Measurements from ENCODE around the gene KLHL10.
"Not testable (repeated sequence)": the region's sequence is repeated elsewhere in the genome, so short reads cannot be mapped to it uniquely, and the experiment has no call there.

The KLHL10 gene

GRCh38 chr17:41813699-41814124 is 23.9 kb upstream of the KLHL10 start:
- DNase-seq: no peak

DNA sequence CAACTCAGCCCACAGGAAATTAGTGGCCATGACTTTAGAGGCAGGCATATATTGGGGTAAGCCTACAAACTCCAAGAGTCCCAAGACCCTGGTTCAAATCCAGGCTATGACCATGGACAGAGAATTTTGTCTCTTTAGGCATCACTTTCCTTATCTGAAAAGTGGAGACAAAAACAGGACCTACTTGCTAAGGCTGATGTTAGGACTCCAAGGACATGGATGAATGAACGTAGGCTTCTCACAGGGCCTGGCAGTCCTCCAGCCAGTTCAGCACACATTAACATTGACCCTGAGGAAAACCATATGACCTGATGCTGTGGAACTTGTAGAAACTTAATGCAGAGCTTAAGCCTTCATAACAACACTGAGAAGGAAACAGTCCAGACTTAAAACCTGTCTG is 23.4 kb upstream of the KLHL10 start:
- no peak for DNase-seq

DNA sequence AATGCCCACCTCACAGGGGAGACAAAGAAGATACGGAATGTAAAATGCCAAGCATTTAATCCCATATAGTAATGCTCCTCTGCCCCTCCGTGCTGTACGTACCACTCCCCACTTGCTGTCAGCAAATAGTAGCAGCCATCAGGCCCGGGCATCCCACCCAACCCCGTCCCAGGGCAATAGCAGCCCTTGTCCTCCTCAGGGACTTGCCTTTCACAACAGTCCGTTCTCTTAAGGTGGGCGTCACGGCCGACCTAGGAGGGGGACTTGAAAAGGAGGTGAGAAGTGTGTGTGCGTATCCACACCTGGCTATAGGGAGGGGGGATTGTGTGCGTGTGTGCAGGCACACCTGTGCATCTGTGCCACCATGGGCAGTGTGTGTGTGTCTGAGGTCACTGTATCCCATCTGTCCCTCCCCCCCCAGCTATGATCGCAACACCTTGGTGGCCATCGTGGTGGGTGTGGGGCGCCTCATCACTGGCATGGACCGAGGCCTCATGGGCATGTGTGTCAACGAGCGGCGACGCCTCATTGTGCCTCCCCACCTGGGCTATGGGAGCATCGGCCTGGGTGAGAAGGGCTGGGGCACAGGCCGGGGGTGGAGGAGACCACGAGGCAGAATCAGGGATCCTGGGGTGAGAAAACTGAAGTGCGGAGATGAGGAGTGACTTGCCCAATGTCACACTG is 20.8 kb upstream of the KLHL10 start:
- no peak for DNase-seq

DNA sequence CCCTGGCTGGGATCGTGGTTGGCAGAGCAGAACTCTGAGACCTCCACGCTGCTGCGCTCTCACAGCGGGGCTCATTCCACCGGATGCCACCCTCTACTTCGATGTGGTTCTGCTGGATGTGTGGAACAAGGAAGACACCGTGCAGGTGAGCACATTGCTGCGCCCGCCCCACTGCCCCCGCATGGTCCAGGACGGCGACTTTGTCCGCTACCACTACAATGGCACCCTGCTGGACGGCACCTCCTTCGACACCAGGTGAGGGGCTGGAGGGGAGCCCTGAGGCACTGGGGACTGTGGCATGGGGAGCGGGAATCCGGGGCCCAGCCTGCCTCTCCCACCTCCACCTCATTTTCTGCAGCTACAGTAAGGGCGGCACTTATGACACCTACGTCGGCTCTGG is 19.6 kb upstream of the KLHL10 start:
- DNase-seq: no peak

- no peak for DNase-seq
These were observed 15.8 kb upstream of the KLHL10 start for GRCh38 chr17:41821776-41822175.

GRCh38 chr17:41822216-41823140 is 15.1 kb upstream of the KLHL10 start:
- DNase-seq: no peak

DNA sequence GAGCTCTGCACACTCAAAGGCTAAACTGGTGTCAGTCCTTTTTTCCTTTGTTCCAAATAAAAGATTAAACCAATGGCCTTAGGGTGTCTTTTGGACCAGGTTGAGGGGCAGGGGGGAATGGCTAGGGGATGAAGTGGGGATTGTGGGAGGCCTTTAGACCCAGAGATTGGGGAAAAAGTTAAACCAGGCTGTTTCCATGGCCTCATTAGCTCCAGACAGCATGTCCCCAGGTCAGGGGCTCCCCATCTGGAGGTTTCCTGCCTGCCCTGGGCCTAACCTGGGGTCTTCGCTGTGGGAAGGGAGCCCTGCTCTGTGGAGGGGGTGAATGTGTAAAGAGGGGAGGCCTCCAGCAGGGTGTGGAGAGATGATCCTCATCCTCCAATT is 14.5 kb upstream of the KLHL10 start:
- DNase-seq: no peak

GRCh38 chr17:41823580-41823979 is 14.0 kb upstream of the KLHL10 start:
- DNase-seq: no peak

DNA sequence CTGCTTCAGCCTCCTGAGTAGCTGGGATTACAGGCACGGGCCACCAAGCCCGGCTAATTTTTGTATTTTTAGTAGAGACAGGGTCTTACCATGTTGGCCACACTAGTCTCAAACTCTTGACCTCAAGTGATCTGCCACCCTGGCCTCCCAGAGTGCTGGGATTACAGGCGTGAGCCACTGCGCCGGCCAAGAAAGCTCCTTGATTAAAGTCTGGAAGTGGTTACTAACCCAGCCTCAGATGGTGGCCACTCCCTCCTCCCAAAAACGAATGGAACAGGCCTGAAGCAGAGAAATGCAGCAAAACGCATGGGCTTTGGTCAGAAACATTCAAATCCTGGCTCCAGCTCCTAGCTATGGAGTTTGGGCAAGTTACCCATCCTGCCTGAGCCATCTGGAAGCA is 13.5 kb upstream of the KLHL10 start:
- no peak for DNase-seq

DNA sequence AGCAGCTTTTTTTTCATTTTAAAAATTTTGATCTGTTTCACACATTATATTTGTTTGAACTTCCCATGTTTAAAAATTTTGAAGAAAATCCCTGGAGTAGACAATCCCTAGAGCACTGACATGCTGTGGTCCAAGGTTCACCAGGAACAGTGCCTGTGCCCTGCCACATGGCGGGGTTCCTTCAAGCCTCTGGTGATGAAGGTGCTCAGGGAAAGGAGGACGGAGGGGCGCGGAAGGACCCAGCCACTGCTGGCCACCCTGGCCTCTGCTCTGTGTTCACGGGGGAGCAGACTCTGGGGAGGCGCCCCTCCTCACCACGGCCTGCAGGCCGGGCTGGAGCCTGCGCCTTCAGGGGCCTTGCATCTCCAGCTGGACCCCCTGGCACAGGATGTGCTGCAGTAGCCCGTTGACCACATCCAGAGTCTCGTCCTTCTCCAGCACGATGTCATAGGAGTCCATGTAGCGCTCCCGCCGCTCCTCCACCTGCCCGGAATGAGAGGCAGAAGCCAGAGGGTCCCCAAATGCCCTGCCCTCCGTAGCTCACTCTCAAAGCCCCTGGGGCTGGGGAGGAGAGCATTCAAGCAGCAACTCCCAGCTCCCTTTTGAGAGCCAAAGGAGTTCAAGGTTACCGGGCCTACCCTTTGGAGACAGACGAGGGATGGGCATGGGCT is 12.3 kb upstream of the KLHL10 start:
- no peak for DNase-seq

DNA sequence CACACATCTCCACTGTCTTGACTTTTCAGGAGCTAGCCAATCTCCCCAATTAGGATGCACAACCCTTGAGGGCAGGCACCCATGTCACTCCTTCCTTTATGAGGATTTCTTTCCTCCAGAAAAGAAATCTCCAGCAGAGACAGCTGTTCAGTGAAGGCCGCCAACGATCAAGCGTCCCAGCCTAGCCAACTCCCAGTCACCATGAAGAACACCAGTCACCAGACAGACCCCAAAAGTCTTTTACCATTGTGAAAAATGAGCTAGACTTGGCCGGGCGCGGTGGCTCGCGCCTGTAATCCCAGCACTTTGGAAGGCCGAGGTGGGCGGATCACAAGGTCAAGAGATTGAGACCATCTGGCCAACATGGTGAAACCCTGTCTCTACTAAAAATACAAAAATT is 7.7 kb upstream of the KLHL10 start:
- DNase-seq: not testable (repeated sequence)

GRCh38 chr17:41835214-41835799 is 2.3 kb upstream of the KLHL10 start:
- DNase-seq: peak; percentile 49 to 56 (median 56)

DNA sequence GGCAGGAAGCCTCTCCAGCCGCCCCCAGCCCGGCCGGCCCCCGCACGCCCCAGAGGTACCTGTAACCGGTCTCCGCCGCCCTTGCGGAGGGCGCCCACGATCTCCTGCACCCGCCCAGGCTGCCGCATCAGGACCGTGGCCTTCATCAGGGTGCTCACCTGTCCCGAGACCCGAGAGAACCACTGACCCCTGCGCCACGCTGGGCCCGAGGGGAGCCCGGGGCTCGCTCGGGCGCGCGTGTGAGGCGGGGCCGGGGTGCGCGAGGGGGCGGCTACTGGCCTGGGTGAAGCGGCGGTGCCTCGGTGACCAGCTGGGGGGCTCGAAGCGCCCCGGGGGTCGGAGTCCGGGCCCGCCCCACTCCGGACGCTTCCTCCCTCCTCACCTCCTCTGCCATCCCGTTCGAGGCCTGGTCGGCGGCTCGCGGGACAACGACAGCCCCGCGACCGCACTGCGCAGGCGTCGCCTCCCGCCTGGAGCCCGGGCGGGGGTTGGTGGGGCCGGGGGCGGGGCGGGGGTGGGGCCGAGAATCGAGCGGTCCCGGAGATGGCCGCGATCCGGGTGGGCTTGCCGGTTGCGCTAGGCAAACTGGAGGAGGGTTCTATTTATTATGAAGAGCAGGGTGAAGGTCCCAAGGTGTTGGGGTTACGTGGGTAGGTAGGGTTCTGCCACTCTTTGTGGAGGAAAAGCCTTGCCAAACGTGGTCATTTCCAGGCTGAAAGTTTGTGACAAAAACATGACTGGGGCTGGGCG is 1.6 kb upstream of the KLHL10 start, which contains the start of gene NT5C3B:
Gene NT5C3B (minus strand): TSS at position 433 of the 750 bp plus-strand sequence. CDS start 39 bp downstream, at position 394.
- peak; percentile 27 to 80 (median 59) for DNase-seq

DNA sequence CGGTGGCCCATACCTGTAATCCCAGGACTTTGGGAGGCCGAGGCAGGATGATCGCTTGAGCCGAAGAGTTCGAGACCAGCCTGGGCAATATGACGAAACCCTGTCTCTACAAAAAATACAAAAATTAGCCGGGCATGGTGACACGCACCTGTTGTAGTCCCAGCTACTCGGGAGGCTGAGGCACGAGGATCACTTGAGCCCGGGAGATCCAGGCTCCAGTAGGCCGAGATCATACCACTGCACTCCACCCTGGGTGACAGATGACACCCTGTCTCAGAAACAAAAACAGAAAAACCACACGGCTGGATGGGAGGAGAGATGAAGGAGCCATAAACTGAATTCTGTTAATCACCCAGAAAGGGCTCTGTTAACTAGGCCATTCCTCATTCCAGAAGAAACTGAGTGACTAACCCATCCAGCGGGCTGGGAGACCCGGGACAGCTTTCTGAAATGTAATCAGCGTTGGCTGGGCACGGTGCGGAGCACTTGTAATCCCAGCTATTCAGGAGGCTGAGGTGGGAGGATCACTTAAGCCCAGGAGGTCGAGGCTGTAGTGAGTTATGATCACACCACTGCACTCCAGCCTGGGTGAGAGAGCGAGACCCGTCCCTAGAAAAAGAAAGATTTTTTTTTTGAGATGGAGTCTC is 952 bp upstream of the KLHL10 start:
- DNase-seq: no peak

DNA sequence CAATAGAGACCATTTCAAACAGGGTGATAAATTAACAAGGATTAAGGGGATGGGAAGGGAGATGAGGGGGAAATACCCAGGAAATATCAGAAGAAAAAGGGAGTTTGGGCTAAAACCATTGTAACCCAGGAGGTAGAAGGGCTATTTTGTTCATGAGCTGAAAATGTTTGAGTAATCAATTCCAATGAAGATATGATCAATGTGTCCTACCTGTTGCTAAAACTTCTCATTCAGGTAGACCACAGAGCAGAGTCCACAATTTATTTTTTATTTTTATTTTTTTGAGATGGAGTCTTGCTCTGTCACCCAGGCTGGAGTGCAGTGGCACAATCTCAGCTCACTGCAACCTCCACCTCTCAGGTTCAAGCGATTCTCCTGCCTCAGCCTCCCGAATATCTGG is 1.8 kb downstream of the KLHL10 start:
- DNase-seq: not testable (repeated sequence)

DNA sequence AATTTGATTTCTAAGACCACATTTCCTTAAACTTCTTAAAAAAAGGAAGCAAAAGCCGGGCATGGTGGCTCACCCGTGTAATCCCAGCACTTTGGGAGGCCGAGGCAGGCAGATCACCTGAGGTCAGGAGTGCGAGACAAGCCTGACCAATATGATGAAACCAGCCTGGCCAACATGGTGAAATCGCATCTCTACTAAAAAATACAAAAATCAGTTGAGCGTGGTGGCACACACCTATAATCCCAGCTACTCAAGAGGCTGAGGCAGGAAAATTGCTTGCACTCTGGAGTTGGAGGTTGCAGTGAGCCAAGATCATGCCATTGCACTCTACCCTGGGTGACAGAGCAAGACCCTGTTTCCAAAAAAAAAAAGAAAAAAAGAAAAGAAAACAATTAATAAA is 3.2 kb downstream of the KLHL10 start:
- not testable (repeated sequence) for DNase-seq

GRCh38 chr17:41844971-41845370 is 7.3 kb downstream of the KLHL10 start:
- no peak for DNase-seq

GRCh38 chr17:41848788-41849187 is 11.2 kb downstream of the KLHL10 start:
- no peak for DNase-seq

- no peak for DNase-seq
These were observed 11.8 kb downstream of the KLHL10 start for GRCh38 chr17:41849251-41849990.

GRCh38 chr17:41851382-41851781 is 13.8 kb downstream of the KLHL10 start:
- not testable (repeated sequence) for DNase-seq

All from suppressor macrophage treated with lipopolysaccharide for 1 hour (primary cell).